CD4-positive, alpha-beta T cell (primary cell): ENCODE data around the gene CD19. TPM values are rescaled to one million over a fixed set of nuclear protein-coding genes. Genes with fewer than 3 reads are reported as not detected.
A peak's percentile ranks its signal among the peaks of the same experiment; 100 is the strongest.

ENCODE experiments used
- ATAC-seq: fragments of 200-7000 bp; cut with Tn5 transposase; one replicate; pipeline ENCODE4 v1.10.0; 2022; ENCODE audit warnings: mild to moderate bottlenecking; ENCODE audit not compliant: poor library complexity
- CTCF ChIA-PET: fragments of 350-600 bp; sonication (Branson Sonifier 250); formaldehyde crosslinking; loops from one replicate; lab custom pipeline; 2021; ENCODE audit warnings: antibody characterized with exemption, inconsistent platforms; lab: Charles Lee
- POLR2A ChIA-PET: fragments of 350-600 bp; sonication (Branson Sonifier 250); formaldehyde crosslinking; loops from one replicate; lab custom pipeline; 2021; ENCODE audit warnings: antibody characterized with exemption, inconsistent platforms; lab: Charles Lee
- DNase-seq, 14 experiments: peaks; one replicate each; pipeline ENCODE4 v3.0.0-alpha.2; 2013 to 2020; ENCODE audit warnings: mixed read lengths in 2 of 14
- H3K27ac ChIP-seq, 2 donors: one replicate each; pipeline versions ENCODE4 v1.5.1 to v1.7.0; 2013; ENCODE audit warnings: low read length in 2 of 2, low read depth in 1 of 2, mild to moderate bottlenecking in 1 of 2
- H3K27me3 ChIP-seq, 2 experiments: 1 replicate in 1 of 2; 2 replicates in 1 of 2; pipeline versions ENCODE4 v1.6.1 to v1.7.0; 2013; ENCODE audit warnings: low read length in 2 of 2, control low read depth in 1 of 2, mild to moderate bottlenecking in 1 of 2, moderate library complexity in 1 of 2; ENCODE audit not compliant: insufficient read depth in 2 of 2, control insufficient read depth in 1 of 2
- H3K36me3 ChIP-seq: one replicate; pipeline ENCODE4 v1.6.1; 2013; ENCODE audit warnings: low read length, control low read depth; ENCODE audit not compliant: insufficient read depth
- H3K4me1 ChIP-seq: one replicate; pipeline ENCODE4 v1.6.1; 2013; ENCODE audit warnings: low read length, control low read depth; ENCODE audit not compliant: insufficient read depth
- H3K4me3 ChIP-seq: one replicate; pipeline ENCODE4 v1.5.1; 2013; ENCODE audit warnings: mild to moderate bottlenecking, low read length, moderate library complexity
- H3K9me3 ChIP-seq, 2 experiments: 1 replicate in 1 of 2; 2 replicates in 1 of 2; pipeline versions ENCODE4 v1.6.1 to v1.7.0; 2013; ENCODE audit warnings: low read length in 2 of 2, mild to moderate bottlenecking in 2 of 2, control low read depth in 1 of 2, moderate library complexity in 1 of 2; ENCODE audit not compliant: control insufficient read depth in 1 of 2, insufficient read depth in 1 of 2
- H3K27ac Mint-ChIP-seq: one replicate; pipeline ENCODE4 v1.8.0; 2020; ENCODE audit warnings: mixed read lengths
- H3K27me3 Mint-ChIP-seq: one replicate; pipeline ENCODE4 v1.8.0; 2021; ENCODE audit warnings: mixed read lengths
- H3K36me3 Mint-ChIP-seq: one replicate; pipeline ENCODE4 v1.8.0; 2021; ENCODE audit warnings: low read depth, mixed read lengths
- H3K4me1 Mint-ChIP-seq: one replicate; pipeline ENCODE4 v1.8.0; 2021; ENCODE audit warnings: low read depth, mixed read lengths
- H3K4me3 Mint-ChIP-seq: one replicate; pipeline ENCODE4 v1.8.0; 2020; ENCODE audit warnings: mild to moderate bottlenecking, mixed read lengths
- H3K9me3 Mint-ChIP-seq: one replicate; pipeline ENCODE4 v1.8.0; 2020; ENCODE audit warnings: mixed read lengths
- CTCF ChIP-seq: fragments of 200-600 bp; IDR thresholded peaks from one replicate; pipeline ENCODE4 v1.8.0; 2022; ENCODE audit warnings: antibody characterized with exemption, mild to moderate bottlenecking
- intact Hi-C, 2 experiments: fragments of 100-400 bp; cut with DNase I in 1 of 2; cut with micrococcal nuclease in 1 of 2; formaldehyde crosslinking; loops; one replicate each; pipeline versions ENCODE4 v1.15.1 to v1.9.0; 2023 to 2025; cut with DNase I, micrococcal nuclease
- total RNA-seq, 174 experiments: library from RNA in 2 of 174; stranded (reverse) in 2 of 174; gene quantifications; one replicate each; pipeline ENCODE4 v1.2.3 and lab custom pipeline; 2021 to 2026

The CD19 gene
- total RNA-seq, 2 experiments from 2014 or later, result 0.14 to 0.27 TPM

GRCh38 chr16:28985211-28986041 is 53.7 kb downstream of the CD19 start:
- peaks cover 62% of the 10 kb centered on the region for H3K4me1 Mint-ChIP-seq
- Histone ChIP-seq H3K9me3 (peaks cover 5 to 13% of the 10 kb centered on the region in 2 experiments), H3K27me3 (no peaks in the 10 kb centered on the region), H3K27ac (peak overlapping the region; percentile 69 to 88), H3K36me3 (peaks cover 64% of the 10 kb centered on the region), H3K4me3 (peak overlapping the region; percentile 99), H3K4me1 (peaks cover 71% of the 10 kb centered on the region)
- DNase-seq (peak in 6 of 14 experiments; percentile 32 to 54 (median 40)), ATAC-seq (peak; percentile 33)
- peak overlapping the region; percentile 100 for H3K4me3 Mint-ChIP-seq
- H3K36me3 Mint-ChIP-seq, result peaks cover 93% of the 10 kb centered on the region
- CTCF ChIA-PET, result interaction anchor here (0.9 to 4.5 kb wide), 3 partner anchors 8 to 57 kb away, joined by 3 to 22 read pairs (median 8); partner anchors contain the start of gene SPNS1
- H3K27ac Mint-ChIP-seq, result peak overlapping the region; percentile 100
- no peak for TF ChIP-seq CTCF
- intact Hi-C loops, result loop anchor here (2.0 kb wide), 1 partner anchor 23 kb away; no protein-coding TSS in a partner anchor
- POLR2A ChIA-PET, result interaction anchor here (0.6 to 8.2 kb wide), 15 partner anchors 8 to 1828 kb away, joined by 3 to 100 read pairs (median 5); partner anchors contain the start of genes NFATC2IP, SPNS1 and TUFM
- H3K9me3 Mint-ChIP-seq, result peaks cover 6% of the 10 kb centered on the region
- no peaks in the 10 kb centered on the region for H3K27me3 Mint-ChIP-seq

- no peaks in the 10 kb centered on the region for H3K27me3 ChIP-seq
- peak overlapping the region; percentile 69 to 88 for H3K27ac ChIP-seq
- H3K27ac Mint-ChIP-seq, result peak overlapping the region; percentile 100
- peaks cover 6% of the 10 kb centered on the region for H3K9me3 Mint-ChIP-seq
- peak overlapping the region; percentile 99 for H3K4me3 ChIP-seq
- H3K36me3 Mint-ChIP-seq, result peaks cover 93% of the 10 kb centered on the region
- peaks cover 78% of the 10 kb centered on the region for H3K4me1 ChIP-seq
- intact Hi-C loops, result no loop called here
- peaks cover 68% of the 10 kb centered on the region for H3K4me1 Mint-ChIP-seq
- H3K27me3 Mint-ChIP-seq, result no peaks in the 10 kb centered on the region
- TF ChIP-seq CTCF, result no peak
- H3K4me3 Mint-ChIP-seq, result peak overlapping the region; percentile 100
- POLR2A ChIA-PET, result interaction anchor here (1.7 to 8.2 kb wide), 8 partner anchors 8 to 89 kb away, joined by 3 to 100 read pairs (median 24); partner anchors contain the start of gene SPNS1
- DNase-seq (peak in 2 of 14 experiments; percentile 33 to 55), ATAC-seq (no peak)
- CTCF ChIA-PET, result interaction anchor here (2.6 to 4.5 kb wide), 2 partner anchors 9 to 12 kb away, joined by 8 to 22 read pairs; partner anchors contain the start of gene SPNS1
- peaks cover 5 to 13% of the 10 kb centered on the region in 2 experiments for H3K9me3 ChIP-seq
- H3K36me3 ChIP-seq, result peaks cover 65% of the 10 kb centered on the region
Measured at GRCh38 chr16:28986046-28986445, 54.3 kb downstream of the CD19 start.

- H3K9me3 ChIP-seq, result peaks cover 5 to 10% of the 10 kb centered on the region in 2 experiments
- ChIA-PET CTCF (interaction anchor here (1.4 to 4.5 kb wide), 3 partner anchors 9 to 35 kb away, joined by 3 to 22 read pairs (median 8); partner anchors contain the start of gene SPNS1), POLR2A (interaction anchor here (1.4 to 8.2 kb wide), 12 partner anchors 8 to 164 kb away, joined by 3 to 100 read pairs (median 18); partner anchors contain the start of genes ATXN2L and SPNS1)
- intact Hi-C loops, result no loop called here
- H3K27me3 Mint-ChIP-seq, result no peaks in the 10 kb centered on the region
- peaks cover 63% of the 10 kb centered on the region for H3K36me3 ChIP-seq
- peaks cover 92% of the 10 kb centered on the region for H3K36me3 Mint-ChIP-seq
- peaks cover 82% of the 10 kb centered on the region for H3K4me1 ChIP-seq
- H3K27ac ChIP-seq, result peak overlapping the region; percentile 69 to 88
- DNase-seq (peak in 2 of 14 experiments; percentile 38 to 52), ATAC-seq (no peak)
- H3K4me3 Mint-ChIP-seq, result peak overlapping the region; percentile 100
- H3K4me1 Mint-ChIP-seq, result peaks cover 68% of the 10 kb centered on the region
- peak overlapping the region; percentile 99 for H3K4me3 ChIP-seq
- H3K9me3 Mint-ChIP-seq, result peaks cover 6% of the 10 kb centered on the region
- no peak for TF ChIP-seq CTCF
- no peaks in the 10 kb centered on the region for H3K27me3 ChIP-seq
- peak overlapping the region; percentile 100 for H3K27ac Mint-ChIP-seq
Measured at GRCh38 chr16:28986492-28986891, 54.7 kb downstream of the CD19 start.
